Panc1 (cell line): ENCODE measurements around the gene ZNF282. TPM values are rescaled to one million over a fixed set of nuclear protein-coding genes. Genes with fewer than 3 reads are reported as not detected.

Source experiments
- ATAC-seq: fragments of 200-7000 bp; cut with Tn5 transposase; 2 replicates; pipeline ENCODE4 v1.9.1; 2020; ENCODE audit warnings: mild to moderate bottlenecking, moderate library complexity
- BruUV-seq: library from RNA; stranded (reverse); fragments of 400-500 nt; replicated peaks from 2 replicates; lab custom pipeline; 2021; lab: Mats Ljungman, UMichigan
- CTCF ChIA-PET: fragments of 300-600 bp; sonication (Branson Sonifier 250); formaldehyde crosslinking; loops from one replicate; lab custom pipeline; 2022; ENCODE audit warnings: antibody characterized with exemption; lab: Charles Lee
- POLR2A ChIA-PET: fragments of 300-600 bp; sonication (Branson Sonifier 250); formaldehyde crosslinking; loops from one replicate; lab custom pipeline; 2022; ENCODE audit warnings: antibody characterized with exemption; lab: Charles Lee
- DNase-seq: peaks from one replicate; pipeline ENCODE4 v3.0.0-alpha.2; 2010; ENCODE audit warnings: low read depth, low spot score
- H3K27ac ChIP-seq: 2 replicates; pipeline ENCODE4 v1.5.1; 2011; ENCODE audit warnings: mild to moderate bottlenecking, low read length, inconsistent platforms
- H3K27me3 ChIP-seq: fragments of 200-500 bp; sonication (Bioruptor generic); 2 replicates; pipeline ENCODE4 v1.6.0; 2014; ENCODE audit warnings: low read length, inconsistent platforms; ENCODE audit not compliant: control insufficient read depth, insufficient read depth
- H3K36me3 ChIP-seq: fragments of 200-500 bp; sonication (Bioruptor generic); 2 replicates; pipeline ENCODE4 v1.5.1; 2014; ENCODE audit warnings: inconsistent platforms, mild to moderate bottlenecking, low read length, moderate library complexity; ENCODE audit not compliant: control insufficient read depth, insufficient read depth
- H3K4me1 ChIP-seq: 2 replicates; pipeline ENCODE4 v1.5.1; 2011; ENCODE audit warnings: inconsistent platforms, mild to moderate bottlenecking, low read length, moderate library complexity; ENCODE audit not compliant: control insufficient read depth, insufficient read depth
- H3K4me3 ChIP-seq, 2 experiments: 2 replicates each; pipeline ENCODE4 v1.5.1; 2011 to 2012; ENCODE audit warnings: low read depth in 2 of 2, low read length in 2 of 2, mild to moderate bottlenecking in 2 of 2, inconsistent platforms in 1 of 2, moderate library complexity in 1 of 2
- H3K9me3 ChIP-seq: fragments of 200-500 bp; sonication (Bioruptor generic); 2 replicates; pipeline ENCODE4 v1.5.1; 2014; ENCODE audit warnings: low read depth, mild to moderate bottlenecking, inconsistent platforms, low read length, moderate library complexity; ENCODE audit not compliant: control insufficient read depth, insufficient read depth
- POLR2AphosphoS5 ChIP-seq: IDR thresholded peaks from 2 replicates; pipeline ENCODE4 v1.6.1; 2012; ENCODE audit warnings: mild to moderate bottlenecking, low read depth, low read length, moderate library complexity
- SIN3A ChIP-seq: IDR thresholded peaks from 2 replicates; pipeline ENCODE4 v1.6.1; 2012; ENCODE audit warnings: low read depth, mild to moderate bottlenecking, low read length, moderate library complexity, borderline replicate concordance; ENCODE audit not compliant: insufficient read depth
- TCF7L2 ChIP-seq: IDR thresholded peaks from 2 replicates; pipeline ENCODE4 v1.6.1; 2011; ENCODE audit warnings: mild to moderate bottlenecking, low read depth, low read length, inconsistent platforms
- in situ Hi-C: cut with HindIII; loops from 2 replicates; pipeline ENCODE4 v1.10.0; 2016; ENCODE audit warnings: low sequenced_read_pairs, low pct_unique_long_range_greater_than_20kb
- intact Hi-C: fragments of 100-400 bp; cut with micrococcal nuclease; formaldehyde crosslinking; loops from one replicate; pipeline ENCODE4 v1.10.0; 2022; ENCODE audit not compliant: unreplicated experiment
- total RNA-seq: library from RNA; stranded (reverse); gene quantifications from one replicate; pipeline ENCODE4 v1.2.1, GENCODE V29; 2021; ENCODE audit not compliant: unreplicated experiment
- TF ChIP-seq, protein P1 (sequence below): fragments of 450-650 bp; IDR thresholded peaks from 2 replicates; pipeline ENCODE4 v1.5.1; 2017; ENCODE audit warnings: mild to moderate bottlenecking
- TF ChIP-seq, protein P2 (sequence below), 2 experiments: IDR thresholded peaks; 2 replicates each; pipeline ENCODE4 v1.6.1; 2011 to 2012; ENCODE audit warnings: low read depth in 2 of 2, control low read depth in 1 of 2, low read length in 1 of 2, mild to moderate bottlenecking in 1 of 2, moderate library complexity in 1 of 2; ENCODE audit not compliant: insufficient read depth in 1 of 2

Gene ZNF282
- total RNA-seq, 1 experiment from 2014 or later = 31.6 TPM

DNA sequence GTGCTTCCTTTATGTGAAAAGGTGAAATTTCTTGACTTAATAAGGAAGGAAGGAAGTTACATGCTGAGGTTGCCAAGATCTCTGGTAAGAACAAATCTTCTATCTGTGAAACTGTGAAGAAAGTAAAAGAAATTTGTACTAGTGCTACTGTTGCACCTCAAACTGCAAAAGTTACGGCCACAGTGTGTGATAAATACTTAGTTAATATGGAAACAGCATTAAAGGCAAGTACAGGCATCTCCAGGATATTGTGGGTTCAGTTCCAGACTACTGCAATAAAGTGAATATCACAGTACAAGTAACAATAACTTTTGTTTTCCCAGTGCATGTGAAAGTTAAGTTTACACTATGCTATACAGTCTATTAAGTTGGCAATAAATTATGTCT, 22.8 kb upstream of the ZNF282 start:
- ChIA-PET POLR2A (no interaction called here), CTCF (no interaction called here)
- peaks cover 20% of the 10 kb centered on the region for H3K36me3 ChIP-seq
- no peak for DNase-seq
- no peaks in the 10 kb centered on the region for H3K4me1 ChIP-seq
- no peak for ATAC-seq
- no peaks in the 10 kb centered on the region for H3K27me3 ChIP-seq
- in situ Hi-C loops (no loop called here), intact Hi-C loops (no loop called here)
- no peak for TF ChIP-seq TCF7L2
- TF ChIP-seq POLR2AphosphoS5 = no peak
- no peak for TF ChIP-seq SIN3A
- TF ChIP-seq, protein P1, sequence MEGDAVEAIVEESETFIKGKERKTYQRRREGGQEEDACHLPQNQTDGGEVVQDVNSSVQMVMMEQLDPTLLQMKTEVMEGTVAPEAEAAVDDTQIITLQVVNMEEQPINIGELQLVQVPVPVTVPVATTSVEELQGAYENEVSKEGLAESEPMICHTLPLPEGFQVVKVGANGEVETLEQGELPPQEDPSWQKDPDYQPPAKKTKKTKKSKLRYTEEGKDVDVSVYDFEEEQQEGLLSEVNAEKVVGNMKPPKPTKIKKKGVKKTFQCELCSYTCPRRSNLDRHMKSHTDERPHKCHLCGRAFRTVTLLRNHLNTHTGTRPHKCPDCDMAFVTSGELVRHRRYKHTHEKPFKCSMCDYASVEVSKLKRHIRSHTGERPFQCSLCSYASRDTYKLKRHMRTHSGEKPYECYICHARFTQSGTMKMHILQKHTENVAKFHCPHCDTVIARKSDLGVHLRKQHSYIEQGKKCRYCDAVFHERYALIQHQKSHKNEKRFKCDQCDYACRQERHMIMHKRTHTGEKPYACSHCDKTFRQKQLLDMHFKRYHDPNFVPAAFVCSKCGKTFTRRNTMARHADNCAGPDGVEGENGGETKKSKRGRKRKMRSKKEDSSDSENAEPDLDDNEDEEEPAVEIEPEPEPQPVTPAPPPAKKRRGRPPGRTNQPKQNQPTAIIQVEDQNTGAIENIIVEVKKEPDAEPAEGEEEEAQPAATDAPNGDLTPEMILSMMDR = no peak
- TF ChIP-seq, protein P2, sequence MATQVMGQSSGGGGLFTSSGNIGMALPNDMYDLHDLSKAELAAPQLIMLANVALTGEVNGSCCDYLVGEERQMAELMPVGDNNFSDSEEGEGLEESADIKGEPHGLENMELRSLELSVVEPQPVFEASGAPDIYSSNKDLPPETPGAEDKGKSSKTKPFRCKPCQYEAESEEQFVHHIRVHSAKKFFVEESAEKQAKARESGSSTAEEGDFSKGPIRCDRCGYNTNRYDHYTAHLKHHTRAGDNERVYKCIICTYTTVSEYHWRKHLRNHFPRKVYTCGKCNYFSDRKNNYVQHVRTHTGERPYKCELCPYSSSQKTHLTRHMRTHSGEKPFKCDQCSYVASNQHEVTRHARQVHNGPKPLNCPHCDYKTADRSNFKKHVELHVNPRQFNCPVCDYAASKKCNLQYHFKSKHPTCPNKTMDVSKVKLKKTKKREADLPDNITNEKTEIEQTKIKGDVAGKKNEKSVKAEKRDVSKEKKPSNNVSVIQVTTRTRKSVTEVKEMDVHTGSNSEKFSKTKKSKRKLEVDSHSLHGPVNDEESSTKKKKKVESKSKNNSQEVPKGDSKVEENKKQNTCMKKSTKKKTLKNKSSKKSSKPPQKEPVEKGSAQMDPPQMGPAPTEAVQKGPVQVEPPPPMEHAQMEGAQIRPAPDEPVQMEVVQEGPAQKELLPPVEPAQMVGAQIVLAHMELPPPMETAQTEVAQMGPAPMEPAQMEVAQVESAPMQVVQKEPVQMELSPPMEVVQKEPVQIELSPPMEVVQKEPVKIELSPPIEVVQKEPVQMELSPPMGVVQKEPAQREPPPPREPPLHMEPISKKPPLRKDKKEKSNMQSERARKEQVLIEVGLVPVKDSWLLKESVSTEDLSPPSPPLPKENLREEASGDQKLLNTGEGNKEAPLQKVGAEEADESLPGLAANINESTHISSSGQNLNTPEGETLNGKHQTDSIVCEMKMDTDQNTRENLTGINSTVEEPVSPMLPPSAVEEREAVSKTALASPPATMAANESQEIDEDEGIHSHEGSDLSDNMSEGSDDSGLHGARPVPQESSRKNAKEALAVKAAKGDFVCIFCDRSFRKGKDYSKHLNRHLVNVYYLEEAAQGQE (IDR thresholded peaks at IDR 0.05; ENCODE audit: insufficient read depth in 1 of 2, low read depth in 2 of 2, low read length in 1 of 2) = no peak
- no peak overlapping the region for H3K4me3 ChIP-seq
- no peak overlapping the region for H3K27ac ChIP-seq
- no TSS peak for BruUV-seq
- no peaks in the 10 kb centered on the region for H3K9me3 ChIP-seq

DNA sequence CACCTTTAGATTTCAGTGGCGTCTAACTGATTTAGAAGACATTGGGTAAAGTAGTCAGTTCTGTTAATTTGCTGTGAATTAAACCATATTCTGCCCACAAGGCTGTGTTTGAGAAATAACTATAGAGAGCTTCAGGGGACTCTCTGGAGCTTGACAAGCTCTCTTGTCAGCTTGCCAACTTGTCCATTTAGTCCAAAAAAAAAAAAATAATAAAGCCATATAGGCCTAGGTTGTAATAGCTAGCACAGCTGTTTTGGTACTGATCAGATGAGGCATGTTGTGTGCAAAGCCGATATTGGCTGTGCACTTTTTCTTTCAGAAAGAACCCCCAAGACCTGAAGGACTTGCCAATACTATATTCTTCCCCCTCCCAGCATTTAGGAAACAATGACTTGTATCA, 20.2 kb upstream of the ZNF282 start:
- no TSS peak for BruUV-seq
- intact Hi-C loops (no loop called here), in situ Hi-C loops (no loop called here)
- POLR2A ChIA-PET = no interaction called here
- CTCF ChIA-PET = no interaction called here
- no peaks in the 10 kb centered on the region for H3K4me1 ChIP-seq
- no peak overlapping the region for H3K4me3 ChIP-seq
- no peaks in the 10 kb centered on the region for H3K9me3 ChIP-seq
- DNase-seq (no peak), ATAC-seq (no peak)
- TF ChIP-seq TCF7L2 = no peak
- TF ChIP-seq POLR2AphosphoS5 = no peak
- TF ChIP-seq SIN3A = no peak
- TF ChIP-seq, protein P1 = no peak
- TF ChIP-seq, protein P2 (IDR thresholded peaks at IDR 0.05; ENCODE audit: insufficient read depth in 1 of 2, low read depth in 2 of 2, low read length in 1 of 2) = no peak
- H3K36me3 ChIP-seq = peaks cover 15% of the 10 kb centered on the region
- no peak overlapping the region for H3K27ac ChIP-seq
- H3K27me3 ChIP-seq = no peaks in the 10 kb centered on the region
